Loucy (cell line): ENCODE data around the gene ZDHHC19.

Experiments used
- EZH2phosphoT487 ChIP-seq: fragments of 200-600 bp; IDR thresholded peaks from 2 replicates; pipeline ENCODE4 v1.6.1; 2018; ENCODE audit warnings: antibody characterized with exemption, mild to moderate bottlenecking, moderate library complexity, borderline replicate concordance
- TF ChIP-seq, protein P1 (sequence below): fragments of 200-600 bp; sonication (generic); conservative IDR thresholded peaks from 2 replicates; pipeline ENCODE4 v1.5.1; 2014; ENCODE audit warnings: mild to moderate bottlenecking, antibody characterized with exemption, low read length

DNA sequence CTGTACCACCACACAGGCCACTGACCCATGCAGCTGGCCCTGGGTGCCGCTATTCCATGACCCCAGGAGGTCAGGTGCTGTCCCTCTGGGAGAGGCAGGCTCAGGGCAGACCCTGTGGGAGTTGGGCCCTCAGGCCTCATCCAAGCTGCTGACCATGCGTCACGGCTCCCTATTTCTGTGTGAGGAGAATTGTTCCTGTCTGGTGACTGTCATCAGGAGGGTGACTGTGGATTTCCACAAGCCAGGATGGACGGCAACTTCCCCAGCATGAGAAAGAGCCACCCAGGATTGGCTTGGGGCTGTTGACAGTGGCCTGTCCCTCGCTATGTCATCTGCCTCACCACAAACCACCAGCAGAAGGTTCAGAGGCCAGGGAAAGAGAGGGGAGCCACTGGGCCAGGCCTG lies 41.4 kb downstream of the ZDHHC19 start:
- TF ChIP-seq, protein P1, sequence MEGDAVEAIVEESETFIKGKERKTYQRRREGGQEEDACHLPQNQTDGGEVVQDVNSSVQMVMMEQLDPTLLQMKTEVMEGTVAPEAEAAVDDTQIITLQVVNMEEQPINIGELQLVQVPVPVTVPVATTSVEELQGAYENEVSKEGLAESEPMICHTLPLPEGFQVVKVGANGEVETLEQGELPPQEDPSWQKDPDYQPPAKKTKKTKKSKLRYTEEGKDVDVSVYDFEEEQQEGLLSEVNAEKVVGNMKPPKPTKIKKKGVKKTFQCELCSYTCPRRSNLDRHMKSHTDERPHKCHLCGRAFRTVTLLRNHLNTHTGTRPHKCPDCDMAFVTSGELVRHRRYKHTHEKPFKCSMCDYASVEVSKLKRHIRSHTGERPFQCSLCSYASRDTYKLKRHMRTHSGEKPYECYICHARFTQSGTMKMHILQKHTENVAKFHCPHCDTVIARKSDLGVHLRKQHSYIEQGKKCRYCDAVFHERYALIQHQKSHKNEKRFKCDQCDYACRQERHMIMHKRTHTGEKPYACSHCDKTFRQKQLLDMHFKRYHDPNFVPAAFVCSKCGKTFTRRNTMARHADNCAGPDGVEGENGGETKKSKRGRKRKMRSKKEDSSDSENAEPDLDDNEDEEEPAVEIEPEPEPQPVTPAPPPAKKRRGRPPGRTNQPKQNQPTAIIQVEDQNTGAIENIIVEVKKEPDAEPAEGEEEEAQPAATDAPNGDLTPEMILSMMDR = no peak
- TF ChIP-seq EZH2phosphoT487 = no peak
